H1 (cell line): ENCODE data around the gene C12orf75. TPM values are rescaled to one million over a fixed set of nuclear protein-coding genes. Genes with fewer than 3 reads are reported as not detected.

ENCODE experiments used
- CTCF ChIA-PET: fragments of 300-600 bp; sonication (Branson Sonifier 250); formaldehyde crosslinking; loops from one replicate; lab custom pipeline; 2021; ENCODE audit not compliant: partially characterized antibody; lab: Charles Lee
- POLR2A ChIA-PET: fragments of 300-600 bp; sonication (Branson Sonifier 250); formaldehyde crosslinking; loops from one replicate; lab custom pipeline; 2021; ENCODE audit warnings: inconsistent platforms; ENCODE audit not compliant: partially characterized antibody; lab: Charles Lee
- DNase-seq, 2 experiments: peaks; one replicate each; pipeline versions ENCODE4 v3.0.0 to v3.0.0-alpha.2; 2010 to 2022; ENCODE audit warnings: low spot score in 2 of 2, low read depth in 1 of 2, mixed read lengths in 1 of 2
- FAIRE-seq: peaks from 2 replicates; lab custom pipeline; 2011; peaks lifted over from hg19 to GRCh38; lab: Jason Lieb, UNC
- H2AFZ ChIP-seq: 2 replicates; pipeline ENCODE4 v1.8.1; 2012; ENCODE audit warnings: low read length, inconsistent platforms
- H2AK5ac ChIP-seq: 2 replicates; pipeline ENCODE4 v1.6.1; 2013; ENCODE audit warnings: low read depth, low read length
- H2BK120ac ChIP-seq: replicated peaks from 2 replicates; pipeline ENCODE3; 2013; ENCODE audit warnings: low read depth, low read length, inconsistent platforms
- H2BK12ac ChIP-seq: 2 replicates; pipeline ENCODE4 v1.6.1; 2013; ENCODE audit warnings: low read depth, low read length
- H2BK15ac ChIP-seq: 2 replicates; pipeline ENCODE4 v1.6.1; 2013; ENCODE audit warnings: low read length
- H2BK20ac ChIP-seq: 2 replicates; pipeline ENCODE4 v1.6.1; 2013; ENCODE audit warnings: low read length
- H2BK5ac ChIP-seq: 2 replicates; pipeline ENCODE4 v1.6.1; 2013; ENCODE audit warnings: low read depth, low read length
- H3K14ac ChIP-seq: 2 replicates; pipeline ENCODE4 v1.6.1; 2013; ENCODE audit warnings: inconsistent platforms; ENCODE audit not compliant: insufficient read length
- H3K18ac ChIP-seq: 2 replicates; pipeline ENCODE4 v1.6.1; 2013; ENCODE audit warnings: low read length; ENCODE audit errors: extremely low read depth
- H3K23ac ChIP-seq: 2 replicates; pipeline ENCODE4 v1.6.1; 2013; ENCODE audit warnings: inconsistent platforms; ENCODE audit not compliant: insufficient read length
- H3K23me2 ChIP-seq: 2 replicates; pipeline ENCODE4 v1.6.1; 2013; ENCODE audit warnings: low read depth, low read length
- H3K27ac ChIP-seq: 2 replicates; pipeline ENCODE4 v1.6.1; 2011; ENCODE audit warnings: low read depth, low read length, inconsistent platforms
- H3K27me3 ChIP-seq, 4 experiments: replicated peaks in 1 of 4; 1 replicate in 1 of 4; 2 replicates in 3 of 4; pipeline versions ENCODE4 v1.6.1 to v1.8.1; 2011 to 2013; ENCODE audit warnings: low read length in 3 of 4, mild to moderate bottlenecking in 3 of 4, inconsistent platforms in 2 of 4, mixed read lengths in 2 of 4, moderate library complexity in 1 of 4; ENCODE audit not compliant: control insufficient read depth in 3 of 4, insufficient read depth in 3 of 4; ENCODE audit errors: extremely low read depth in 1 of 4
- H3K36me3 ChIP-seq, 4 experiments: 2 replicates each; pipeline versions ENCODE4 v1.6.1 to v1.8.1; 2011 to 2013; ENCODE audit warnings: mild to moderate bottlenecking in 4 of 4, low read length in 3 of 4, moderate library complexity in 2 of 4, control low read depth in 1 of 4, inconsistent platforms in 1 of 4; ENCODE audit not compliant: insufficient read depth in 4 of 4, control insufficient read depth in 2 of 4
- H3K4ac ChIP-seq: replicated peaks from 2 replicates; pipeline ENCODE3; 2013; ENCODE audit warnings: low read length, low read depth, mixed read lengths, inconsistent platforms; ENCODE audit not compliant: insufficient read length
- H3K4me1 ChIP-seq, 4 experiments: replicated peaks in 1 of 4; 1 replicate in 1 of 4; 2 replicates in 3 of 4; pipeline versions ENCODE4 v1.6.1 to v1.8.1; 2011 to 2013; ENCODE audit warnings: low read length in 3 of 4, inconsistent platforms in 2 of 4, mixed read lengths in 1 of 4; ENCODE audit not compliant: insufficient read depth in 4 of 4, control insufficient read depth in 3 of 4
- H3K4me2 ChIP-seq, 2 experiments: 2 replicates each; pipeline versions ENCODE4 v1.6.1 to v1.8.1; 2011 to 2013; ENCODE audit warnings: low read depth in 2 of 2, low read length in 2 of 2, control low read depth in 1 of 2, inconsistent platforms in 1 of 2, mild to moderate bottlenecking in 1 of 2; ENCODE audit not compliant: insufficient read depth in 1 of 2
- H3K4me3 ChIP-seq, 4 experiments: fragments of 200-600, 300-600 bp in 1 of 4; sonication (generic), shearing (Covaris generic), sonication (Bioruptor Twin) in 1 of 4; 2 replicates each; pipeline versions ENCODE4 v1.5.1 to v1.8.1; 2011 to 2016; ENCODE audit warnings: low read length in 4 of 4, low read depth in 3 of 4, control low read depth in 2 of 4, inconsistent platforms in 2 of 4, mild to moderate bottlenecking in 2 of 4, mixed read lengths in 1 of 4, moderate library complexity in 1 of 4; ENCODE audit not compliant: insufficient read depth in 2 of 4; ENCODE audit errors: extremely low read depth in 1 of 4
- H3K56ac ChIP-seq: replicated peaks from 2 replicates; pipeline ENCODE3; 2013; ENCODE audit warnings: low read depth, mild to moderate bottlenecking, mixed read lengths, low read length, inconsistent platforms; ENCODE audit not compliant: insufficient read length
- H3K79me1 ChIP-seq: 2 replicates; pipeline ENCODE4 v1.6.1; 2013; ENCODE audit warnings: low read depth, low read length, control low read depth
- H3K79me2 ChIP-seq, 2 experiments: 2 replicates each; pipeline versions ENCODE4 v1.6.1 to v1.8.1; 2012 to 2013; ENCODE audit warnings: low read length in 2 of 2, mild to moderate bottlenecking in 2 of 2, inconsistent platforms in 1 of 2; ENCODE audit not compliant: insufficient read depth in 2 of 2, control insufficient read depth in 1 of 2
- H3K9ac ChIP-seq, 4 experiments: replicated peaks in 1 of 4; 1 replicate in 1 of 4; 2 replicates in 3 of 4; pipeline versions ENCODE4 v1.6.1 to v1.8.1; 2011 to 2013; ENCODE audit warnings: low read depth in 3 of 4, low read length in 3 of 4, control low read depth in 2 of 4, mild to moderate bottlenecking in 2 of 4, moderate library complexity in 2 of 4, inconsistent platforms in 1 of 4; ENCODE audit errors: extremely low read depth in 1 of 4
- H3K9me3 ChIP-seq, 2 experiments: 2 replicates each; pipeline versions ENCODE4 v1.6.1 to v1.8.1; 2012 to 2013; ENCODE audit warnings: mild to moderate bottlenecking in 2 of 2, moderate library complexity in 2 of 2, control low read depth in 1 of 2, inconsistent platforms in 1 of 2, low read depth in 1 of 2, low read length in 1 of 2, mixed read lengths in 1 of 2; ENCODE audit not compliant: insufficient read depth in 2 of 2
- H4K20me1 ChIP-seq, 2 experiments: replicated peaks in 1 of 2; 2 replicates each; pipeline versions ENCODE3 to v1.8.1; 2011 to 2013; ENCODE audit warnings: inconsistent platforms in 2 of 2, low read length in 2 of 2, mild to moderate bottlenecking in 1 of 2; ENCODE audit not compliant: insufficient read depth in 2 of 2, control insufficient read depth in 1 of 2
- H4K5ac ChIP-seq: 2 replicates; pipeline ENCODE4 v1.6.1; 2013; ENCODE audit warnings: low read length, low read depth, mixed read lengths, inconsistent platforms; ENCODE audit not compliant: insufficient read length
- H4K8ac ChIP-seq: 2 replicates; pipeline ENCODE4 v1.8.0; 2013; ENCODE audit warnings: mild to moderate bottlenecking, moderate library complexity, low read length, inconsistent platforms; ENCODE audit not compliant: insufficient read depth; ENCODE audit errors: extremely low read depth
- H4K91ac ChIP-seq: replicated peaks from 2 replicates; pipeline ENCODE3; 2013; ENCODE audit warnings: low read length, mixed read lengths, inconsistent platforms; ENCODE audit not compliant: insufficient read length
- CHD2 ChIP-seq: IDR thresholded peaks from 2 replicates; pipeline ENCODE4 v1.6.1; 2012; ENCODE audit warnings: low read length, improper control_type of control experiment
- EGR1 ChIP-seq: IDR thresholded peaks from 2 replicates; pipeline ENCODE4 v1.6.1; 2011; ENCODE audit warnings: low read depth, low read length, borderline replicate concordance
- EP300 ChIP-seq, 2 experiments: IDR thresholded peaks; 1 replicate in 1 of 2; 2 replicates in 1 of 2; pipeline ENCODE4 v1.6.1; 2011 to 2012; ENCODE audit warnings: low read depth in 2 of 2, low read length in 2 of 2, mild to moderate bottlenecking in 2 of 2, borderline replicate concordance in 1 of 2, inconsistent platforms in 1 of 2, moderate library complexity in 1 of 2
- GABPA ChIP-seq: IDR thresholded peaks from 2 replicates; pipeline ENCODE4 v1.6.1; 2011; ENCODE audit warnings: mild to moderate bottlenecking, low read length, moderate library complexity, borderline replicate concordance; ENCODE audit not compliant: insufficient read depth
- JUN ChIP-seq: IDR thresholded peaks from 2 replicates; pipeline ENCODE4 v1.6.1; 2011; ENCODE audit warnings: low read depth, mild to moderate bottlenecking, improper control_type of control experiment, low read length
- JUND ChIP-seq: IDR thresholded peaks from 2 replicates; pipeline ENCODE4 v1.6.1; 2011; ENCODE audit warnings: mild to moderate bottlenecking, improper control_type of control experiment, low read length
- MAX ChIP-seq: IDR thresholded peaks from 2 replicates; pipeline ENCODE4 v1.6.1; 2012; ENCODE audit warnings: inconsistent platforms
- PHF8 ChIP-seq: fragments of 200-600 bp; sonication (generic); conservative IDR thresholded peaks from 2 replicates; pipeline ENCODE4 v1.7.1; 2012; ENCODE audit warnings: low read depth, mild to moderate bottlenecking, inconsistent platforms, low read length, moderate library complexity
- POLR2A ChIP-seq, 2 experiments: IDR thresholded peaks; 1 replicate in 1 of 2; 2 replicates in 1 of 2; pipeline ENCODE4 v1.6.1; 2011; ENCODE audit warnings: low read depth in 2 of 2, low read length in 2 of 2, mild to moderate bottlenecking in 2 of 2; ENCODE audit errors: control extremely low read depth in 1 of 2
- POLR2AphosphoS5 ChIP-seq: IDR thresholded peaks from 2 replicates; pipeline ENCODE4 v1.6.1; 2011; ENCODE audit warnings: low read depth, low read length
- POU5F1 ChIP-seq: IDR thresholded peaks from 2 replicates; pipeline ENCODE4 v1.6.1; 2011; ENCODE audit warnings: low read depth, mild to moderate bottlenecking, low read length, moderate library complexity
- RBBP5 ChIP-seq: IDR thresholded peaks from 2 replicates; pipeline ENCODE4 v1.7.1; 2012; ENCODE audit warnings: low read depth, mild to moderate bottlenecking, inconsistent platforms, low read length, moderate library complexity, borderline replicate concordance
- SIN3A ChIP-seq, 2 experiments: IDR thresholded peaks in 1 of 2; conservative IDR thresholded peaks in 1 of 2; 2 replicates each; pipeline ENCODE4 v1.6.1; 2011 to 2012; ENCODE audit warnings: low read length in 2 of 2, improper control_type of control experiment in 1 of 2, low read depth in 1 of 2, mild to moderate bottlenecking in 1 of 2
- SIRT6 ChIP-seq: IDR thresholded peaks from one replicate; pipeline ENCODE4 v1.7.1; 2012; ENCODE audit warnings: low read length, inconsistent platforms
- TAF1 ChIP-seq: IDR thresholded peaks from 2 replicates; pipeline ENCODE4 v1.6.1; 2011; ENCODE audit warnings: mild to moderate bottlenecking, low read depth, low read length
- TEAD4 ChIP-seq: IDR thresholded peaks from 2 replicates; pipeline ENCODE4 v1.6.1; 2012; ENCODE audit warnings: low read depth, low read length, inconsistent platforms, mixed read lengths
- WGBS, 2 experiments: shearing (Covaris generic) in 1 of 2; methylation state at CpG; one replicate each; pipeline versions ENCODE4 v1.1.6 to v1.1.7; 2013 to 2015; ENCODE audit warnings: low lambda C conversion rate in 2 of 2, mixed read lengths in 2 of 2, inconsistent platforms in 1 of 2, low coverage in 1 of 2, missing lambda C conversion rate in 1 of 2; ENCODE audit not compliant: insufficient replicate concordance in 2 of 2, insufficient coverage in 1 of 2, insufficient read length in 1 of 2; ENCODE audit errors: extremely low coverage in 1 of 2, missing lambda C conversion rate in 1 of 2; 5-methylcytosine and 5-hydroxymethylcytosine counted together
- polyA plus RNA-seq, 7 experiments: library from polyadenylated mRNA; depleted of rRNA in 3 of 7; stranded (reverse) in 5 of 7; unstranded in 2 of 7; fragments of >200 nt in 5 of 7; fragments of 200-250 nt in 2 of 7; gene quantifications; 1 replicate in 5 of 7; 2 replicates in 1 of 7; 4 replicates in 1 of 7; pipeline versions ENCODE4 v1.2.1 to v1.2.3, GENCODE V29; 2011 to 2013; ENCODE audit warnings: missing spikeins in 2 of 7, mixed read lengths in 2 of 7
- total RNA-seq: library from RNA; stranded (reverse); fragmentation: NEBNext Ultra II Directional; extraction: Animal tissue kit (Norgen Biotek cat#: 25700); gene quantifications from 2 replicates; pipeline ENCODE4 v1.2.1, GENCODE V29; 2021

The C12orf75 gene
- total and polyA plus RNA-seq, 2 of the 8 experiments (the other 6 are each of a cell fraction or from before 2014, with no cell fraction given), result 26.4 to 41.2 TPM

DNA sequence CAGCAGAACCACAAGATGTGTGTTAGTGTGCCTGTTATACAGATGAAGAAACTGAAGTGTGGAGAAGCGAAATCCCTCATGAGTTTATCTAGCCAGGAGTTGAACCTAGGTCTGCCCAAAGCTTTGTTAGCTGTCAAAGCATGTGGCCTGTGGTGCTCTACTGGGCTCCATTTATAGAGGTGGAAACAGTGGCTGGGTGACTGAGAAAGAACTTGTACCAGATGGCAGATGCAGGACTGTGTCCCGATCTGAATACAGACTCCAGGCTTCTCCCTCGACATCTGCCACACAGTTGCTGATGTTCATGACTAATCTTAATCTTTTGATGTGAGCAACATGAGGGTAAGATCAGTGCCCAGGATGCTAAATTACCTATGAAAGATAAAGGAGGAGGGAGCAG, 89.1 kb downstream of the C12orf75 start:
- Histone ChIP-seq H3K9ac (no peak overlapping the region), H3K56ac (no peak overlapping the region), H3K27ac (no peak overlapping the region), H3K4ac (no peak overlapping the region), H3K4me1 (no peaks in the 10 kb centered on the region), H3K79me1 (no peaks in the 10 kb centered on the region), H3K4me2 (no peak overlapping the region), H3K79me2 (no peaks in the 10 kb centered on the region), H4K20me1 (no peaks in the 10 kb centered on the region), H3K23ac (no peak overlapping the region), H2BK5ac (no peak overlapping the region), H2BK12ac (no peak overlapping the region), H2AFZ (no peak overlapping the region), H3K18ac (no peak overlapping the region), H3K4me3 (no peak overlapping the region), H2AK5ac (no peak overlapping the region), H2BK15ac (no peak overlapping the region), H2BK20ac (no peak overlapping the region), H4K8ac (no peak overlapping the region), H3K36me3 (no peaks in the 10 kb centered on the region), H3K9me3 (no peaks in the 10 kb centered on the region), H2BK120ac (no peak overlapping the region), H4K5ac (no peak overlapping the region), H3K23me2 (no peaks in the 10 kb centered on the region), H3K27me3 (no peaks in the 10 kb centered on the region), H4K91ac (no peak overlapping the region), H3K14ac (no peak overlapping the region)
- DNase-seq, result no peak
- ChIA-PET POLR2A (no interaction called here), CTCF (interaction anchor here (1.0 to 3.9 kb wide), 12 partner anchors 25 to 860 kb away, joined by 3 to 29 read pairs (median 4); no protein-coding TSS in a partner anchor)
- FAIRE-seq, result no peak
- 88% methylated on average over 3 of the region's 3 CpGs; no CpG with 5 or more reads in 1 of the 2 experiments for WGBS, 2 experiments
- TF ChIP-seq POLR2A (IDR thresholded peaks at IDR 0.05; ENCODE audit: control extremely low read depth in 1 of 2, low read depth in 2 of 2, low read length in 2 of 2) (no peak), RBBP5 (no peak), JUND (no peak), GABPA (no peak), POLR2AphosphoS5 (no peak), TEAD4 (no peak), SIRT6 (no peak), EGR1 (no peak), JUN (no peak), SIN3A (conservative IDR thresholded peaks at IDR 0.05 in 1 of 2, IDR thresholded peaks at IDR 0.05 in 1 of 2; ENCODE audit: low read depth in 1 of 2, low read length in 2 of 2) (no peak), POU5F1 (no peak), CHD2 (no peak), TAF1 (no peak), PHF8 (no peak), EP300 (IDR thresholded peaks at IDR 0.05; ENCODE audit: borderline replicate concordance in 1 of 2, low read depth in 2 of 2, low read length in 2 of 2) (no peak), MAX (no peak)
